ENCODE measurements around the gene PMEPA1. TPM values are rescaled to one million over a fixed set of nuclear protein-coding genes. Genes with fewer than 3 reads are reported as not detected.
"Not testable (repeated sequence)": the region's sequence is repeated elsewhere in the genome, so short reads cannot be mapped to it uniquely, and the experiment has no call there.

The PMEPA1 gene
- total RNA-seq, 4 donors from 2014 or later, result 9.6 to 47.5 (median 18.9) TPM

- H3K27ac ChIP-seq, result no peak overlapping the region
- no peak overlapping the region for H3K4me3 ChIP-seq
- no peaks in the 10 kb centered on the region for H3K36me3 ChIP-seq
- TF ChIP-seq POLR2A (IDR thresholded peaks at IDR 0.05), result no peak
- TF ChIP-seq EP300 (IDR thresholded peaks at IDR 0.05), result no peak
- no peak for TF ChIP-seq CTCF (IDR thresholded peaks at IDR 0.05)
- no peak for TF ChIP-seq POLR2AphosphoS5 (IDR thresholded peaks at IDR 0.05)
- peaks cover 2% of the 10 kb centered on the region for H3K27me3 ChIP-seq
- ATAC-seq, result no peak
- WGBS, 2 donors (ENCODE audit: low coverage in 1 of 2), result 87 to 93% methylated on average over 5 of the region's 5 CpGs
- peaks cover 0 to 22% (median 0%) of the 10 kb centered on the region in 3 donors for H3K9me3 ChIP-seq
- H3K4me1 ChIP-seq, result no peaks in the 10 kb centered on the region
Measured at GRCh38 chr20:57638895-57639236, 70.9 kb downstream of the PMEPA1 start.

GRCh38 chr20:57638173-57638894, 71.5 kb downstream of the PMEPA1 start:
- 60 to 63% methylated on average over 7 of the region's 7 CpGs for WGBS, 2 donors (ENCODE audit: low coverage in 1 of 2)

GRCh38 chr20:57633945-57634491, 75.8 kb downstream of the PMEPA1 start:
- Histone ChIP-seq H3K4me3 (no peak overlapping the region), H3K4me1 (peaks cover 0 to 3% (median 0%) of the 10 kb centered on the region in 3 donors), H3K36me3 (no peaks in the 10 kb centered on the region), H3K9me3 (peaks cover 0 to 13% (median 0%) of the 10 kb centered on the region in 3 donors), H3K27ac (no peak overlapping the region), H3K27me3 (peaks cover 17% of the 10 kb centered on the region)
- TF ChIP-seq CTCF (IDR thresholded peaks at IDR 0.05) (no peak), POLR2A (IDR thresholded peaks at IDR 0.05) (no peak), EP300 (IDR thresholded peaks at IDR 0.05) (no peak), POLR2AphosphoS5 (IDR thresholded peaks at IDR 0.05) (no peak)
- 85 to 100% methylated on average over 2 of the region's 2 CpGs for WGBS, 2 donors (ENCODE audit: low coverage in 1 of 2)
- no peak for ATAC-seq

More at GRCh38 chr20:57638173-57638894, 71.5 kb downstream of the PMEPA1 start:
- no peak for TF ChIP-seq POLR2A (IDR thresholded peaks at IDR 0.05)
- no peak for TF ChIP-seq EP300 (IDR thresholded peaks at IDR 0.05)
- TF ChIP-seq POLR2AphosphoS5 (IDR thresholded peaks at IDR 0.05), result no peak
- no peak for TF ChIP-seq CTCF (IDR thresholded peaks at IDR 0.05)
- H3K9me3 ChIP-seq, result peaks cover 0 to 16% (median 0%) of the 10 kb centered on the region in 3 donors
- H3K4me3 ChIP-seq, result no peak overlapping the region
- ATAC-seq, result no peak
- H3K36me3 ChIP-seq, result no peaks in the 10 kb centered on the region
- no peak overlapping the region for H3K27ac ChIP-seq
- peaks cover 6% of the 10 kb centered on the region for H3K27me3 ChIP-seq
- H3K4me1 ChIP-seq, result no peaks in the 10 kb centered on the region

GRCh38 chr20:57632286-57632685, 77.5 kb downstream of the PMEPA1 start:
- H3K27me3 ChIP-seq, result peaks cover 17% of the 10 kb centered on the region
- peaks cover 0 to 13% (median 0%) of the 10 kb centered on the region in 3 donors for H3K9me3 ChIP-seq
- 88 to 100% methylated on average over 1 to 2 of the region's 2 CpGs for WGBS, 2 donors (ENCODE audit: low coverage in 1 of 2)
- peaks cover 0 to 19% (median 10%) of the 10 kb centered on the region in 3 donors for H3K4me1 ChIP-seq
- no peak for TF ChIP-seq POLR2A (IDR thresholded peaks at IDR 0.05)
- no peak for TF ChIP-seq EP300 (IDR thresholded peaks at IDR 0.05)
- no peak for TF ChIP-seq POLR2AphosphoS5 (IDR thresholded peaks at IDR 0.05)
- TF ChIP-seq CTCF (IDR thresholded peaks at IDR 0.05), result no peak
- no peaks in the 10 kb centered on the region for H3K36me3 ChIP-seq
- no peak overlapping the region for H3K27ac ChIP-seq
- no peak for ATAC-seq
- H3K4me3 ChIP-seq, result no peak overlapping the region

- peaks cover 0 to 5% (median 0%) of the 10 kb centered on the region in 3 donors for H3K9me3 ChIP-seq
- TF ChIP-seq EP300 (IDR thresholded peaks at IDR 0.05) (no peak), POLR2A (IDR thresholded peaks at IDR 0.05) (no peak), CTCF (IDR thresholded peaks at IDR 0.05) (no peak), POLR2AphosphoS5 (IDR thresholded peaks at IDR 0.05) (no peak)
- H3K36me3 ChIP-seq, result no peaks in the 10 kb centered on the region
- no peak for ATAC-seq
- H3K27me3 ChIP-seq, result peaks cover 17% of the 10 kb centered on the region
- peaks cover 0 to 25% (median 11%) of the 10 kb centered on the region in 3 donors for H3K4me1 ChIP-seq
- H3K4me3 ChIP-seq, result peak overlapping the region in 1 of 2 donors; percentile 23
- WGBS, 2 donors (ENCODE audit: low coverage in 1 of 2), result 96 to 100% methylated on average over 1 to 3 of the region's 4 CpGs
- no peak overlapping the region for H3K27ac ChIP-seq
Measured at GRCh38 chr20:57630061-57630460, 79.8 kb downstream of the PMEPA1 start.

GRCh38 chr20:57629491-57629901, 80.3 kb downstream of the PMEPA1 start:
- ATAC-seq, H3K9me3 ChIP-seq, H3K36me3 ChIP-seq: not testable (repeated sequence)
- Histone ChIP-seq H3K4me1 (peaks cover 0 to 25% (median 11%) of the 10 kb centered on the region in 3 donors), H3K27ac (peak overlapping the region in 1 of 4 donors; percentile 71), H3K4me3 (peak overlapping the region in 1 of 2 donors; percentile 23), H3K27me3 (peaks cover 17% of the 10 kb centered on the region)
- 82% methylated on average over 6 of the region's 9 CpGs; no CpG with 5 or more reads in 1 of the 2 donors for WGBS, 2 donors (ENCODE audit: low coverage in 1 of 2)

- peaks cover 0 to 25% (median 11%) of the 10 kb centered on the region in 3 donors for H3K4me1 ChIP-seq
- peak overlapping the region in 1 of 2 donors; percentile 23 for H3K4me3 ChIP-seq
- no CpG with 5 or more reads among the region's 12 CpGs for WGBS, 2 donors (ENCODE audit: low coverage in 1 of 2)
- not testable (repeated sequence) for ATAC-seq, H3K36me3 ChIP-seq, H3K9me3 ChIP-seq
- H3K27ac ChIP-seq, result peak overlapping the region in 3 of 4 donors; percentile 67 to 71 (median 68)
- peaks cover 16% of the 10 kb centered on the region for H3K27me3 ChIP-seq
Measured at GRCh38 chr20:57628962-57629308, 80.9 kb downstream of the PMEPA1 start.
